ENCODE measurements around the gene SDK1.

SDK1 gene

GRCh38 chr7:4127909-4128560 lies 827.0 kb downstream of the SDK1 start:
- Histone ChIP-seq H3K14ac (ENCODE audit: low read length) (no peak overlapping the region), H3K36me3 (replicated peaks in 1 of 2; ENCODE audit: control insufficient read depth in 2 of 2, insufficient read depth in 2 of 2, low read length in 2 of 2) (no peaks in the 10 kb centered on the region), H2AFZ (ENCODE audit: low read length) (no peak overlapping the region), H3K4me1 (ENCODE audit: control insufficient read depth in 2 of 2, insufficient read depth in 1 of 2, low read depth in 1 of 2, low read length in 2 of 2) (peaks cover 0 to 3% of the 10 kb centered on the region in 2 donors), H3K4me3 (ENCODE audit: low read length in 2 of 2) (no peak overlapping the region), H3K27ac (replicated peaks; ENCODE audit: low read length) (no peak overlapping the region), H3K4me2 (ENCODE audit: insufficient read depth, low read length, poor library complexity, severe bottlenecking) (no peak overlapping the region), H3K27me3 (ENCODE audit: control insufficient read depth in 3 of 3, insufficient read depth in 3 of 3, low read depth in 1 of 3, low read length in 3 of 3) (no peaks in the 10 kb centered on the region), H3K18ac (ENCODE audit: low read length) (no peak overlapping the region), H3K4ac (ENCODE audit: low read length) (no peak overlapping the region), H2AK5ac (ENCODE audit: low read depth, low read length) (no peak overlapping the region), H4K8ac (ENCODE audit: low read depth, low read length) (no peak overlapping the region), H2BK15ac (ENCODE audit: low read length) (no peak overlapping the region), H2BK12ac (ENCODE audit: low read length) (no peak overlapping the region), H2BK5ac (ENCODE audit: low read length) (no peak overlapping the region), H3K9me3 (replicated peaks in 1 of 2; ENCODE audit: control insufficient read depth in 2 of 2, insufficient read depth in 1 of 2, low read depth in 1 of 2, low read length in 2 of 2) (no peaks in the 10 kb centered on the region), H3K79me1 (ENCODE audit: low read depth, low read length) (no peaks in the 10 kb centered on the region), H4K91ac (ENCODE audit: low read depth, low read length, poor library complexity) (no peak overlapping the region), H2BK120ac (ENCODE audit: low read depth, low read length) (no peak overlapping the region), H3K23ac (ENCODE audit: low read depth, low read length, poor library complexity) (no peak overlapping the region), H3K9ac (ENCODE audit: low read depth, low read length, poor library complexity) (no peak overlapping the region)
- no peak for DNase-seq (ENCODE audit: low spot score)
- WGBS, 2 donors (ENCODE audit: extremely low coverage in 2 of 2, insufficient read length in 2 of 2, insufficient replicate concordance in 1 of 2): no CpG with 5 or more reads among the region's 21 CpGs

GRCh38 chr7:4129481-4130122 lies 828.5 kb downstream of the SDK1 start:
- Histone ChIP-seq H3K79me1 (ENCODE audit: low read depth, low read length) (no peaks in the 10 kb centered on the region), H3K36me3 (replicated peaks in 1 of 2; ENCODE audit: control insufficient read depth in 2 of 2, insufficient read depth in 2 of 2, low read length in 2 of 2) (no peaks in the 10 kb centered on the region), H3K27ac (replicated peaks; ENCODE audit: low read length) (no peak overlapping the region), H3K4me1 (ENCODE audit: control insufficient read depth in 2 of 2, insufficient read depth in 1 of 2, low read depth in 1 of 2, low read length in 2 of 2) (peaks cover 0 to 3% of the 10 kb centered on the region in 2 donors), H3K23ac (ENCODE audit: low read depth, low read length, poor library complexity) (peak overlapping the region; percentile 17), H3K4ac (ENCODE audit: low read length) (no peak overlapping the region), H3K4me3 (ENCODE audit: low read length in 2 of 2) (no peak overlapping the region), H4K8ac (ENCODE audit: low read depth, low read length) (no peak overlapping the region), H2BK5ac (ENCODE audit: low read length) (no peak overlapping the region), H2BK12ac (ENCODE audit: low read length) (no peak overlapping the region), H4K91ac (ENCODE audit: low read depth, low read length, poor library complexity) (no peak overlapping the region), H3K18ac (ENCODE audit: low read length) (peak overlapping the region; percentile 35), H3K27me3 (ENCODE audit: control insufficient read depth in 3 of 3, insufficient read depth in 3 of 3, low read depth in 1 of 3, low read length in 3 of 3) (no peaks in the 10 kb centered on the region), H3K9ac (ENCODE audit: low read depth, low read length, poor library complexity) (no peak overlapping the region), H2AK5ac (ENCODE audit: low read depth, low read length) (no peak overlapping the region), H2AFZ (ENCODE audit: low read length) (no peak overlapping the region), H2BK120ac (ENCODE audit: low read depth, low read length) (peak overlapping the region; percentile 50), H3K4me2 (ENCODE audit: insufficient read depth, low read length, poor library complexity, severe bottlenecking) (no peak overlapping the region), H3K14ac (ENCODE audit: low read length) (peak overlapping the region; percentile 63), H2BK15ac (ENCODE audit: low read length) (no peak overlapping the region), H3K9me3 (replicated peaks in 1 of 2; ENCODE audit: control insufficient read depth in 2 of 2, insufficient read depth in 1 of 2, low read depth in 1 of 2, low read length in 2 of 2) (no peaks in the 10 kb centered on the region)
- no CpG with 5 or more reads among the region's 29 CpGs for WGBS, 2 donors (ENCODE audit: extremely low coverage in 2 of 2, insufficient read length in 2 of 2, insufficient replicate concordance in 1 of 2)
- no peak for DNase-seq (ENCODE audit: low spot score)

GRCh38 chr7:4131063-4131462 lies 830.0 kb downstream of the SDK1 start:
- Histone ChIP-seq H3K27me3 (ENCODE audit: control insufficient read depth in 3 of 3, insufficient read depth in 3 of 3, low read depth in 1 of 3, low read length in 3 of 3) (no peaks in the 10 kb centered on the region), H3K4me2 (ENCODE audit: insufficient read depth, low read length, poor library complexity, severe bottlenecking) (no peak overlapping the region), H3K27ac (replicated peaks; ENCODE audit: low read length) (no peak overlapping the region), H3K4me1 (ENCODE audit: control insufficient read depth in 2 of 2, insufficient read depth in 1 of 2, low read depth in 1 of 2, low read length in 2 of 2) (peaks cover 5 to 6% of the 10 kb centered on the region in 2 donors), H3K9ac (ENCODE audit: low read depth, low read length, poor library complexity) (no peak overlapping the region), H4K91ac (ENCODE audit: low read depth, low read length, poor library complexity) (no peak overlapping the region), H3K4me3 (ENCODE audit: low read length in 2 of 2) (no peak overlapping the region), H3K36me3 (replicated peaks in 1 of 2; ENCODE audit: control insufficient read depth in 2 of 2, insufficient read depth in 2 of 2, low read length in 2 of 2) (no peaks in the 10 kb centered on the region), H3K4ac (ENCODE audit: low read length) (no peak overlapping the region), H3K23ac (ENCODE audit: low read depth, low read length, poor library complexity) (no peak overlapping the region), H2BK5ac (ENCODE audit: low read length) (no peak overlapping the region), H3K79me1 (ENCODE audit: low read depth, low read length) (no peaks in the 10 kb centered on the region), H2BK15ac (ENCODE audit: low read length) (no peak overlapping the region), H2BK120ac (ENCODE audit: low read depth, low read length) (no peak overlapping the region), H4K8ac (ENCODE audit: low read depth, low read length) (no peak overlapping the region), H3K14ac (ENCODE audit: low read length) (no peak overlapping the region), H3K18ac (ENCODE audit: low read length) (no peak overlapping the region), H3K9me3 (replicated peaks in 1 of 2; ENCODE audit: control insufficient read depth in 2 of 2, insufficient read depth in 1 of 2, low read depth in 1 of 2, low read length in 2 of 2) (no peaks in the 10 kb centered on the region), H2AFZ (ENCODE audit: low read length) (no peak overlapping the region), H2AK5ac (ENCODE audit: low read depth, low read length) (no peak overlapping the region), H2BK12ac (ENCODE audit: low read length) (no peak overlapping the region)
- no peak for DNase-seq (ENCODE audit: low spot score)
- WGBS, 2 donors (ENCODE audit: extremely low coverage in 2 of 2, insufficient read length in 2 of 2, insufficient replicate concordance in 1 of 2): no CpG with 5 or more reads among the region's 7 CpGs

- peak overlapping the region; percentile 23 for H3K23ac ChIP-seq (ENCODE audit: low read depth, low read length, poor library complexity)
- H3K4ac ChIP-seq (ENCODE audit: low read length): no peak overlapping the region
- H3K18ac ChIP-seq (ENCODE audit: low read length): no peak overlapping the region
- no peak for DNase-seq (ENCODE audit: low spot score)
- no peaks in the 10 kb centered on the region for H3K36me3 ChIP-seq (replicated peaks in 1 of 2; ENCODE audit: control insufficient read depth in 2 of 2, insufficient read depth in 2 of 2, low read length in 2 of 2)
- peaks cover 6 to 13% of the 10 kb centered on the region in 2 donors for H3K4me1 ChIP-seq (ENCODE audit: control insufficient read depth in 2 of 2, insufficient read depth in 1 of 2, low read depth in 1 of 2, low read length in 2 of 2)
- no peaks in the 10 kb centered on the region for H3K79me1 ChIP-seq (ENCODE audit: low read depth, low read length)
- no peak overlapping the region for H3K27ac ChIP-seq (replicated peaks; ENCODE audit: low read length)
- no peaks in the 10 kb centered on the region for H3K9me3 ChIP-seq (replicated peaks in 1 of 2; ENCODE audit: control insufficient read depth in 2 of 2, insufficient read depth in 1 of 2, low read depth in 1 of 2, low read length in 2 of 2)
- no peak overlapping the region for H2BK12ac ChIP-seq (ENCODE audit: low read length)
- H3K9ac ChIP-seq (ENCODE audit: low read depth, low read length, poor library complexity): no peak overlapping the region
- H3K14ac ChIP-seq (ENCODE audit: low read length): no peak overlapping the region
- no peak overlapping the region for H4K91ac ChIP-seq (ENCODE audit: low read depth, low read length, poor library complexity)
- H4K8ac ChIP-seq (ENCODE audit: low read depth, low read length): no peak overlapping the region
- H2BK120ac ChIP-seq (ENCODE audit: low read depth, low read length): no peak overlapping the region
- H3K27me3 ChIP-seq (ENCODE audit: control insufficient read depth in 3 of 3, insufficient read depth in 3 of 3, low read depth in 1 of 3, low read length in 3 of 3): no peaks in the 10 kb centered on the region
- no CpG with 5 or more reads among the region's 14 CpGs for WGBS, 2 donors (ENCODE audit: extremely low coverage in 2 of 2, insufficient read length in 2 of 2, insufficient replicate concordance in 1 of 2)
- no peak overlapping the region for H2AFZ ChIP-seq (ENCODE audit: low read length)
- no peak overlapping the region for H3K4me2 ChIP-seq (ENCODE audit: insufficient read depth, low read length, poor library complexity, severe bottlenecking)
- H2BK5ac ChIP-seq (ENCODE audit: low read length): no peak overlapping the region
- H2AK5ac ChIP-seq (ENCODE audit: low read depth, low read length): no peak overlapping the region
- no peak overlapping the region for H2BK15ac ChIP-seq (ENCODE audit: low read length)
- H3K4me3 ChIP-seq (ENCODE audit: low read length in 2 of 2): no peak overlapping the region
Measured at GRCh38 chr7:4132221-4132620, 831.2 kb downstream of the SDK1 start.
